Measurements from ENCODE around the gene TTYH1. TPM values are rescaled to one million over a fixed set of nuclear protein-coding genes. Genes with fewer than 3 reads are reported as not detected.
"Not testable (repeated sequence)": the region's sequence is repeated elsewhere in the genome, so short reads cannot be mapped to it uniquely, and the experiment has no call there.

The TTYH1 gene
- total and polyA plus RNA-seq, 2 donors (not counting 3 experiments of a cell fraction or from before 2014, with no cell fraction given), result not detected

- no peak overlapping the region for H3K4me3 ChIP-seq (replicated peaks in 1 of 3; ENCODE audit: insufficient read depth in 1 of 3, low read depth in 1 of 3, low read length in 3 of 3)
- H2AFZ ChIP-seq (ENCODE audit: low read depth, low read length), result no peak overlapping the region
- no TSS peak for BruUV-seq (replicated peaks)
- TF ChIP-seq JUN (IDR thresholded peaks at IDR 0.05; ENCODE audit: borderline replicate concordance, insufficient read depth, insufficient read length, low read depth), result no peak
- no peak for TF ChIP-seq POLR2A (IDR thresholded peaks at IDR 0.05; ENCODE audit: low read depth, low read length)
- no peak for TF ChIP-seq EZH2 (IDR thresholded peaks at IDR 0.05; ENCODE audit: borderline replicate concordance, low read depth, low read length, severe bottlenecking)
- TF ChIP-seq FOS (IDR thresholded peaks at IDR 0.05; ENCODE audit: borderline replicate concordance, insufficient read depth, low read length), result no peak
- TF ChIP-seq POLR2AphosphoS5 (IDR thresholded peaks at IDR 0.05; ENCODE audit: insufficient read depth, low read depth, low read length), result no peak
- TF ChIP-seq, protein P1, sequence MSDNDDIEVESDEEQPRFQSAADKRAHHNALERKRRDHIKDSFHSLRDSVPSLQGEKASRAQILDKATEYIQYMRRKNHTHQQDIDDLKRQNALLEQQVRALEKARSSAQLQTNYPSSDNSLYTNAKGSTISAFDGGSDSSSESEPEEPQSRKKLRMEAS (IDR thresholded peaks at IDR 0.05; ENCODE audit: insufficient read depth, insufficient read length), result no peak
- no peak for TF ChIP-seq MYC (IDR thresholded peaks at IDR 0.05; ENCODE audit: low read depth, low read length)
- no peak for TF ChIP-seq CTCF (IDR thresholded peaks at IDR 0.05; ENCODE audit: extremely low read depth in 1 of 2, insufficient read depth in 1 of 2, low read depth in 1 of 2, low read length in 2 of 2)
- TF ChIP-seq GATA2 (IDR thresholded peaks at IDR 0.05; ENCODE audit: insufficient read depth, insufficient read length, low read depth, low read length), result no peak
- H4K20me1 ChIP-seq (replicated peaks; ENCODE audit: control insufficient read depth, extremely low read depth, insufficient read depth, low read length), result no peaks in the 10 kb centered on the region
- DNase-seq (ENCODE audit: low read depth, low spot score), result no peak
- ChIA-PET CTCF (no interaction called here), POLR2A (no interaction called here)
- no peaks in the 10 kb centered on the region for H3K9me1 ChIP-seq (replicated peaks; ENCODE audit: control insufficient read depth, extremely low read depth, insufficient read depth, low read length)
- no peak overlapping the region for H3K4me2 ChIP-seq (ENCODE audit: insufficient read depth, low read length)
- no peak overlapping the region for H3K9ac ChIP-seq (replicated peaks; ENCODE audit: extremely low read depth, insufficient read depth, low read length)
- no peak for FAIRE-seq
- H3K36me3 ChIP-seq (ENCODE audit: control insufficient read depth in 2 of 2, extremely low read depth in 1 of 2, insufficient read depth in 2 of 2, low read length in 2 of 2), result no peaks in the 10 kb centered on the region
- H3K9me3 ChIP-seq (replicated peaks; ENCODE audit: control insufficient read depth, insufficient read depth, low read length), result no peaks in the 10 kb centered on the region
- dilution Hi-C loops (cut with MboI; ENCODE audit: extremely low pct_ligation_motif_present, low sequenced_read_pairs), result no loop called here
- intact Hi-C loops (cut with micrococcal nuclease), result no loop called here
- no peaks in the 10 kb centered on the region for H3K4me1 ChIP-seq (ENCODE audit: control insufficient read depth, extremely low read depth, insufficient read depth, low read length)
- H3K79me2 ChIP-seq (ENCODE audit: control insufficient read depth, insufficient read depth, low read length), result no peaks in the 10 kb centered on the region
- no peak overlapping the region for H3K27ac ChIP-seq (ENCODE audit: insufficient read depth, low read depth, low read length)
- H3K27me3 ChIP-seq (ENCODE audit: control insufficient read depth in 2 of 2, insufficient read depth in 2 of 2, low read length in 2 of 2), result no peaks in the 10 kb centered on the region
These were observed 46.1 kb upstream of the TTYH1 start for GRCh38 chr19:54369082-54369687.

GRCh38 chr19:54369688-54370433 is 45.4 kb upstream of the TTYH1 start:
- H3K9me3 ChIP-seq (replicated peaks; ENCODE audit: control insufficient read depth, insufficient read depth, low read length); H2AFZ ChIP-seq (ENCODE audit: low read depth, low read length); H3K27ac ChIP-seq (ENCODE audit: insufficient read depth, low read depth, low read length); H3K79me2 ChIP-seq (ENCODE audit: control insufficient read depth, insufficient read depth, low read length); H3K9ac ChIP-seq (replicated peaks; ENCODE audit: extremely low read depth, insufficient read depth, low read length); DNase-seq (ENCODE audit: low read depth, low spot score); H3K27me3 ChIP-seq (ENCODE audit: control insufficient read depth in 2 of 2, insufficient read depth in 2 of 2, low read length in 2 of 2); H3K4me3 ChIP-seq (replicated peaks in 1 of 3; ENCODE audit: insufficient read depth in 1 of 3, low read depth in 1 of 3, low read length in 3 of 3); CTCF ChIA-PET; H3K4me1 ChIP-seq (ENCODE audit: control insufficient read depth, extremely low read depth, insufficient read depth, low read length); dilution Hi-C loops (cut with MboI; ENCODE audit: extremely low pct_ligation_motif_present, low sequenced_read_pairs); H3K4me2 ChIP-seq (ENCODE audit: insufficient read depth, low read length); BruUV-seq (replicated peaks); H4K20me1 ChIP-seq (replicated peaks; ENCODE audit: control insufficient read depth, extremely low read depth, insufficient read depth, low read length); intact Hi-C loops (cut with micrococcal nuclease); H3K36me3 ChIP-seq (ENCODE audit: control insufficient read depth in 2 of 2, extremely low read depth in 1 of 2, insufficient read depth in 2 of 2, low read length in 2 of 2); FAIRE-seq; POLR2A ChIA-PET; H3K9me1 ChIP-seq (replicated peaks; ENCODE audit: control insufficient read depth, extremely low read depth, insufficient read depth, low read length): not testable (repeated sequence)
